Panc1 (cell line): ENCODE data around the gene HES4. TPM values are rescaled to one million over a fixed set of nuclear protein-coding genes. Genes with fewer than 3 reads are reported as not detected.

ENCODE experiments used
- ATAC-seq: fragments of 200-7000 bp; cut with Tn5 transposase; 2 replicates; pipeline ENCODE4 v1.9.1; 2020; ENCODE audit warnings: mild to moderate bottlenecking, moderate library complexity
- BruUV-seq: library from RNA; stranded (reverse); fragments of 400-500 nt; replicated peaks from 2 replicates; lab custom pipeline; 2021; lab: Mats Ljungman, UMichigan
- CTCF ChIA-PET: fragments of 300-600 bp; sonication (Branson Sonifier 250); formaldehyde crosslinking; loops from one replicate; lab custom pipeline; 2022; ENCODE audit warnings: antibody characterized with exemption; lab: Charles Lee
- POLR2A ChIA-PET: fragments of 300-600 bp; sonication (Branson Sonifier 250); formaldehyde crosslinking; loops from one replicate; lab custom pipeline; 2022; ENCODE audit warnings: antibody characterized with exemption; lab: Charles Lee
- DNase-seq: peaks from one replicate; pipeline ENCODE4 v3.0.0-alpha.2; 2010; ENCODE audit warnings: low read depth, low spot score
- H3K27ac ChIP-seq: 2 replicates; pipeline ENCODE4 v1.5.1; 2011; ENCODE audit warnings: mild to moderate bottlenecking, low read length, inconsistent platforms
- H3K27me3 ChIP-seq: fragments of 200-500 bp; sonication (Bioruptor generic); 2 replicates; pipeline ENCODE4 v1.6.0; 2014; ENCODE audit warnings: low read length, inconsistent platforms; ENCODE audit not compliant: control insufficient read depth, insufficient read depth
- H3K36me3 ChIP-seq: fragments of 200-500 bp; sonication (Bioruptor generic); 2 replicates; pipeline ENCODE4 v1.5.1; 2014; ENCODE audit warnings: inconsistent platforms, mild to moderate bottlenecking, low read length, moderate library complexity; ENCODE audit not compliant: control insufficient read depth, insufficient read depth
- H3K4me1 ChIP-seq: 2 replicates; pipeline ENCODE4 v1.5.1; 2011; ENCODE audit warnings: inconsistent platforms, mild to moderate bottlenecking, low read length, moderate library complexity; ENCODE audit not compliant: control insufficient read depth, insufficient read depth
- H3K4me3 ChIP-seq, 2 experiments: 2 replicates each; pipeline ENCODE4 v1.5.1; 2011 to 2012; ENCODE audit warnings: low read depth in 2 of 2, low read length in 2 of 2, mild to moderate bottlenecking in 2 of 2, inconsistent platforms in 1 of 2, moderate library complexity in 1 of 2
- H3K9me3 ChIP-seq: fragments of 200-500 bp; sonication (Bioruptor generic); 2 replicates; pipeline ENCODE4 v1.5.1; 2014; ENCODE audit warnings: low read depth, mild to moderate bottlenecking, inconsistent platforms, low read length, moderate library complexity; ENCODE audit not compliant: control insufficient read depth, insufficient read depth
- POLR2AphosphoS5 ChIP-seq: IDR thresholded peaks from 2 replicates; pipeline ENCODE4 v1.6.1; 2012; ENCODE audit warnings: mild to moderate bottlenecking, low read depth, low read length, moderate library complexity
- SIN3A ChIP-seq: IDR thresholded peaks from 2 replicates; pipeline ENCODE4 v1.6.1; 2012; ENCODE audit warnings: low read depth, mild to moderate bottlenecking, low read length, moderate library complexity, borderline replicate concordance; ENCODE audit not compliant: insufficient read depth
- TCF7L2 ChIP-seq: IDR thresholded peaks from 2 replicates; pipeline ENCODE4 v1.6.1; 2011; ENCODE audit warnings: mild to moderate bottlenecking, low read depth, low read length, inconsistent platforms
- in situ Hi-C: cut with HindIII; loops from 2 replicates; pipeline ENCODE4 v1.10.0; 2016; ENCODE audit warnings: low sequenced_read_pairs, low pct_unique_long_range_greater_than_20kb
- intact Hi-C: fragments of 100-400 bp; cut with micrococcal nuclease; formaldehyde crosslinking; loops from one replicate; pipeline ENCODE4 v1.10.0; 2022; ENCODE audit not compliant: unreplicated experiment
- total RNA-seq: library from RNA; stranded (reverse); gene quantifications from one replicate; pipeline ENCODE4 v1.2.1, GENCODE V29; 2021; ENCODE audit not compliant: unreplicated experiment
- TF ChIP-seq, protein P1 (sequence below): fragments of 450-650 bp; IDR thresholded peaks from 2 replicates; pipeline ENCODE4 v1.5.1; 2017; ENCODE audit warnings: mild to moderate bottlenecking
- TF ChIP-seq, protein P2 (sequence below), 2 experiments: IDR thresholded peaks; 2 replicates each; pipeline ENCODE4 v1.6.1; 2011 to 2012; ENCODE audit warnings: low read depth in 2 of 2, control low read depth in 1 of 2, low read length in 1 of 2, mild to moderate bottlenecking in 1 of 2, moderate library complexity in 1 of 2; ENCODE audit not compliant: insufficient read depth in 1 of 2

HES4 gene
- total RNA-seq, 1 experiment from 2014 or later: 74.2 TPM

GRCh38 chr1:1047963-1048362, 48.1 kb upstream of the HES4 start:
- H3K27me3 ChIP-seq: no peaks in the 10 kb centered on the region
- intact Hi-C loops (no loop called here), in situ Hi-C loops (no loop called here)
- DNase-seq: no peak
- H3K4me3 ChIP-seq: no peak overlapping the region
- POLR2A ChIA-PET: no interaction called here
- no TSS peak for BruUV-seq
- no peaks in the 10 kb centered on the region for H3K9me3 ChIP-seq
- CTCF ChIA-PET: no interaction called here
- H3K36me3 ChIP-seq: no peaks in the 10 kb centered on the region
- no peaks in the 10 kb centered on the region for H3K4me1 ChIP-seq
- no peak for ATAC-seq
- no peak for TF ChIP-seq TCF7L2
- TF ChIP-seq, protein P1, sequence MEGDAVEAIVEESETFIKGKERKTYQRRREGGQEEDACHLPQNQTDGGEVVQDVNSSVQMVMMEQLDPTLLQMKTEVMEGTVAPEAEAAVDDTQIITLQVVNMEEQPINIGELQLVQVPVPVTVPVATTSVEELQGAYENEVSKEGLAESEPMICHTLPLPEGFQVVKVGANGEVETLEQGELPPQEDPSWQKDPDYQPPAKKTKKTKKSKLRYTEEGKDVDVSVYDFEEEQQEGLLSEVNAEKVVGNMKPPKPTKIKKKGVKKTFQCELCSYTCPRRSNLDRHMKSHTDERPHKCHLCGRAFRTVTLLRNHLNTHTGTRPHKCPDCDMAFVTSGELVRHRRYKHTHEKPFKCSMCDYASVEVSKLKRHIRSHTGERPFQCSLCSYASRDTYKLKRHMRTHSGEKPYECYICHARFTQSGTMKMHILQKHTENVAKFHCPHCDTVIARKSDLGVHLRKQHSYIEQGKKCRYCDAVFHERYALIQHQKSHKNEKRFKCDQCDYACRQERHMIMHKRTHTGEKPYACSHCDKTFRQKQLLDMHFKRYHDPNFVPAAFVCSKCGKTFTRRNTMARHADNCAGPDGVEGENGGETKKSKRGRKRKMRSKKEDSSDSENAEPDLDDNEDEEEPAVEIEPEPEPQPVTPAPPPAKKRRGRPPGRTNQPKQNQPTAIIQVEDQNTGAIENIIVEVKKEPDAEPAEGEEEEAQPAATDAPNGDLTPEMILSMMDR: no peak
- TF ChIP-seq POLR2AphosphoS5: no peak
- no peak for TF ChIP-seq SIN3A
- TF ChIP-seq, protein P2, sequence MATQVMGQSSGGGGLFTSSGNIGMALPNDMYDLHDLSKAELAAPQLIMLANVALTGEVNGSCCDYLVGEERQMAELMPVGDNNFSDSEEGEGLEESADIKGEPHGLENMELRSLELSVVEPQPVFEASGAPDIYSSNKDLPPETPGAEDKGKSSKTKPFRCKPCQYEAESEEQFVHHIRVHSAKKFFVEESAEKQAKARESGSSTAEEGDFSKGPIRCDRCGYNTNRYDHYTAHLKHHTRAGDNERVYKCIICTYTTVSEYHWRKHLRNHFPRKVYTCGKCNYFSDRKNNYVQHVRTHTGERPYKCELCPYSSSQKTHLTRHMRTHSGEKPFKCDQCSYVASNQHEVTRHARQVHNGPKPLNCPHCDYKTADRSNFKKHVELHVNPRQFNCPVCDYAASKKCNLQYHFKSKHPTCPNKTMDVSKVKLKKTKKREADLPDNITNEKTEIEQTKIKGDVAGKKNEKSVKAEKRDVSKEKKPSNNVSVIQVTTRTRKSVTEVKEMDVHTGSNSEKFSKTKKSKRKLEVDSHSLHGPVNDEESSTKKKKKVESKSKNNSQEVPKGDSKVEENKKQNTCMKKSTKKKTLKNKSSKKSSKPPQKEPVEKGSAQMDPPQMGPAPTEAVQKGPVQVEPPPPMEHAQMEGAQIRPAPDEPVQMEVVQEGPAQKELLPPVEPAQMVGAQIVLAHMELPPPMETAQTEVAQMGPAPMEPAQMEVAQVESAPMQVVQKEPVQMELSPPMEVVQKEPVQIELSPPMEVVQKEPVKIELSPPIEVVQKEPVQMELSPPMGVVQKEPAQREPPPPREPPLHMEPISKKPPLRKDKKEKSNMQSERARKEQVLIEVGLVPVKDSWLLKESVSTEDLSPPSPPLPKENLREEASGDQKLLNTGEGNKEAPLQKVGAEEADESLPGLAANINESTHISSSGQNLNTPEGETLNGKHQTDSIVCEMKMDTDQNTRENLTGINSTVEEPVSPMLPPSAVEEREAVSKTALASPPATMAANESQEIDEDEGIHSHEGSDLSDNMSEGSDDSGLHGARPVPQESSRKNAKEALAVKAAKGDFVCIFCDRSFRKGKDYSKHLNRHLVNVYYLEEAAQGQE (IDR thresholded peaks at IDR 0.05; ENCODE audit: insufficient read depth in 1 of 2, low read depth in 2 of 2, low read length in 1 of 2): no peak
- H3K27ac ChIP-seq: no peak overlapping the region

- no peak overlapping the region for H3K27ac ChIP-seq
- H3K4me1 ChIP-seq: no peaks in the 10 kb centered on the region
- in situ Hi-C loops (no loop called here), intact Hi-C loops (no loop called here)
- BruUV-seq: TSS peak; percentile 41
- H3K4me3 ChIP-seq: no peak overlapping the region
- CTCF ChIA-PET: no interaction called here
- TF ChIP-seq POLR2AphosphoS5 (no peak), TCF7L2 (no peak), SIN3A (no peak)
- TF ChIP-seq, protein P1: no peak
- TF ChIP-seq, protein P2 (IDR thresholded peaks at IDR 0.05; ENCODE audit: insufficient read depth in 1 of 2, low read depth in 2 of 2, low read length in 1 of 2): no peak
- no peaks in the 10 kb centered on the region for H3K27me3 ChIP-seq
- ATAC-seq: no peak
- no peak for DNase-seq
- H3K36me3 ChIP-seq: no peaks in the 10 kb centered on the region
- POLR2A ChIA-PET: no interaction called here
- H3K9me3 ChIP-seq: no peaks in the 10 kb centered on the region
Measured at GRCh38 chr1:1047407-1047806, 47.5 kb upstream of the HES4 start.
